IMR-90 (cell line): ENCODE measurements around the gene VPS13A. TPM values are rescaled to one million over a fixed set of nuclear protein-coding genes. Genes with fewer than 3 reads are reported as not detected.

Source experiments
- ATAC-seq: fragments of 200-7000 bp; cut with Tn5 transposase; 2 replicates; pipeline ENCODE4 v1.9.1; 2020; ENCODE audit warnings: low read depth, mild to moderate bottlenecking, moderate library complexity
- BruUV-seq: library from RNA; stranded (reverse); fragments of 400-500 nt; replicated peaks from 2 replicates; lab custom pipeline; 2021; lab: Mats Ljungman, UMichigan
- CTCF ChIA-PET: fragments of 300-600 bp; formaldehyde crosslinking; extraction: SDS; loops from one replicate; lab custom pipeline; 2021; ENCODE audit warnings: antibody characterized with exemption; lab: Yijun Ruan, JAX
- POLR2A ChIA-PET: fragments of 300-600 bp; sonication (Branson Sonifier 250); formaldehyde crosslinking; loops from one replicate; lab custom pipeline; 2022; ENCODE audit warnings: antibody characterized with exemption; ENCODE audit not compliant: unreplicated experiment; lab: Charles Lee
- DNase-seq: peaks from one replicate; pipeline ENCODE4 v3.0.0; 2013
- H2AFZ ChIP-seq: replicated peaks from 2 replicates; pipeline ENCODE3; 2013; ENCODE audit warnings: low read length, mild to moderate bottlenecking; ENCODE audit not compliant: poor library complexity
- H2AK5ac ChIP-seq: 2 replicates; pipeline ENCODE4 v1.6.1; 2013; ENCODE audit warnings: low read depth, low read length, inconsistent platforms
- H2AK9ac ChIP-seq: replicated peaks from 2 replicates; pipeline ENCODE3; 2013; ENCODE audit warnings: mild to moderate bottlenecking, low read depth, low read length, moderate library complexity; ENCODE audit not compliant: poor library complexity
- H2BK120ac ChIP-seq: 2 replicates; pipeline ENCODE4 v1.6.1; 2013; ENCODE audit warnings: low read depth, low read length, inconsistent platforms
- H2BK15ac ChIP-seq: 3 replicates; pipeline ENCODE4 v1.6.1; 2013; ENCODE audit warnings: low read depth, low read length, inconsistent platforms
- H2BK20ac ChIP-seq: 2 replicates; pipeline ENCODE4 v1.6.1; 2013; ENCODE audit warnings: low read depth, mild to moderate bottlenecking, inconsistent platforms, low read length, moderate library complexity
- H2BK5ac ChIP-seq: 2 replicates; pipeline ENCODE4 v1.6.1; 2013; ENCODE audit warnings: mild to moderate bottlenecking, low read depth, low read length, inconsistent platforms; ENCODE audit not compliant: poor library complexity, severe bottlenecking
- H3K14ac ChIP-seq: replicated peaks from 2 replicates; pipeline ENCODE4 v1.6.1; 2013; ENCODE audit warnings: low read depth, low read length, inconsistent platforms
- H3K18ac ChIP-seq: 2 replicates; pipeline ENCODE4 v1.6.1; 2013; ENCODE audit warnings: low read depth, low read length, control low read depth
- H3K23ac ChIP-seq: 2 replicates; pipeline ENCODE4 v1.6.1; 2013; ENCODE audit warnings: low read depth, low read length, inconsistent platforms
- H3K27ac ChIP-seq: 2 replicates; pipeline ENCODE4 v1.5.1; 2013; ENCODE audit warnings: mild to moderate bottlenecking, control low read depth, low read length; ENCODE audit not compliant: insufficient read depth
- H3K27me3 ChIP-seq: 2 replicates; pipeline ENCODE4 v1.6.1; 2013; ENCODE audit warnings: low read length; ENCODE audit not compliant: control insufficient read depth, insufficient read depth
- H3K36me3 ChIP-seq: 2 replicates; pipeline ENCODE4 v1.6.1; 2013; ENCODE audit warnings: low read length, mixed read lengths; ENCODE audit not compliant: control insufficient read depth, insufficient read depth
- H3K4ac ChIP-seq: 2 replicates; pipeline ENCODE4 v1.6.1; 2013; ENCODE audit warnings: low read depth, low read length, inconsistent platforms
- H3K4me1 ChIP-seq: 2 replicates; pipeline ENCODE4 v1.6.1; 2013; ENCODE audit warnings: low read length, mixed read lengths; ENCODE audit not compliant: control insufficient read depth, insufficient read depth
- H3K4me2 ChIP-seq: 2 replicates; pipeline ENCODE4 v1.6.1; 2013; ENCODE audit warnings: low read depth, mild to moderate bottlenecking, control low read depth, low read length, moderate library complexity
- H3K4me3 ChIP-seq: 2 replicates; pipeline ENCODE4 v1.5.1; 2013; ENCODE audit warnings: low read depth, mild to moderate bottlenecking, control low read depth, low read length, moderate library complexity; ENCODE audit not compliant: insufficient read depth
- H3K56ac ChIP-seq: 2 replicates; pipeline ENCODE4 v1.6.1; 2013; ENCODE audit warnings: low read length, inconsistent platforms; ENCODE audit not compliant: insufficient read depth; ENCODE audit errors: extremely low read depth
- H3K79me1 ChIP-seq, 2 experiments: 2 replicates each; pipeline ENCODE4 v1.6.1; 2013; ENCODE audit warnings: low read length in 2 of 2, inconsistent platforms in 1 of 2, low read depth in 1 of 2
- H3K9ac ChIP-seq: 2 replicates; pipeline ENCODE4 v1.6.1; 2013; ENCODE audit warnings: low read depth, low read length, control low read depth
- H3K9me1 ChIP-seq: 2 replicates; pipeline ENCODE4 v1.6.1; 2013; ENCODE audit warnings: low read length, inconsistent platforms; ENCODE audit not compliant: insufficient read depth
- H3K9me3 ChIP-seq: 2 replicates; pipeline ENCODE4 v1.6.1; 2013; ENCODE audit warnings: low read length; ENCODE audit not compliant: control insufficient read depth, insufficient read depth
- H4K20me1 ChIP-seq: 2 replicates; pipeline ENCODE4 v1.6.1; 2013; ENCODE audit warnings: low read length, inconsistent platforms; ENCODE audit not compliant: insufficient read depth
- H4K5ac ChIP-seq: 2 replicates; pipeline ENCODE4 v1.6.1; 2013; ENCODE audit warnings: mild to moderate bottlenecking, low read depth, low read length, control low read depth
- H4K8ac ChIP-seq, 2 experiments: 2 replicates each; pipeline ENCODE4 v1.6.1; 2013; ENCODE audit warnings: low read depth in 2 of 2, low read length in 2 of 2, control low read depth in 1 of 2, inconsistent platforms in 1 of 2
- H4K91ac ChIP-seq: 2 replicates; pipeline ENCODE4 v1.6.1; 2013; ENCODE audit warnings: low read depth, low read length, inconsistent platforms; ENCODE audit not compliant: insufficient read depth
- BHLHE40 ChIP-seq: fragments of 150-350 bp; IDR thresholded peaks from 2 replicates; pipeline ENCODE4 v1.6.1; 2016; ENCODE audit warnings: mild to moderate bottlenecking, low read depth, low read length
- CTCF ChIP-seq: conservative IDR thresholded peaks from 2 replicates; pipeline ENCODE4 v1.5.1; 2012; ENCODE audit warnings: mild to moderate bottlenecking, low read depth, low read length, improper control_type of control experiment
- FOS ChIP-seq: fragments of 150-350 bp; IDR thresholded peaks from 2 replicates; pipeline ENCODE4 v1.6.1; 2016; ENCODE audit warnings: low read depth, low read length
- MAZ ChIP-seq: IDR thresholded peaks from 2 replicates; pipeline ENCODE4 v1.6.1; 2012; ENCODE audit warnings: low read depth, mild to moderate bottlenecking, low read length, improper control_type of control experiment, moderate library complexity, borderline replicate concordance
- NFE2L2 ChIP-seq: fragments of 150-350 bp; IDR thresholded peaks from 2 replicates; pipeline ENCODE4 v1.6.1; 2016; ENCODE audit warnings: low read depth, mild to moderate bottlenecking, low read length
- dilution Hi-C: fragments of 300-500 bp; cut with HindIII; formaldehyde crosslinking; loops from one replicate; pipeline ENCODE4 v1.14.3; 2018; ENCODE audit warnings: low sequenced_read_pairs; ENCODE audit not compliant: unreplicated experiment
- in situ Hi-C: fragments of 300-500 bp; cut with MboI; formaldehyde crosslinking; loops from 3 replicates; pipeline ENCODE4 v1.14.3; 2019; ENCODE audit warnings: low sequenced_read_pairs, inconsistent platforms, mixed read lengths
- intact Hi-C: fragments of 100-400 bp; cut with micrococcal nuclease; formaldehyde crosslinking; loops from 2 replicates; pipeline ENCODE4 v1.10.0; 2022
- polyA plus RNA-seq, 3 experiments: library from polyadenylated mRNA; depleted of rRNA; stranded (reverse); fragments of >200 nt; gene quantifications; 2 replicates each; pipeline ENCODE4 v1.2.3, GENCODE V29; 2012; ENCODE audit warnings: low replicate concordance in 1 of 3
- total RNA-seq: library from RNA; depleted of rRNA; stranded (reverse); fragments of >200 nt; gene quantifications from 2 replicates; pipeline ENCODE4 v1.2.3, GENCODE V29; 2012
- TF ChIP-seq, protein P1 (sequence below): fragments of 150-350 bp; IDR thresholded peaks from 2 replicates; pipeline ENCODE4 v1.6.1; 2016; ENCODE audit warnings: low read depth, mild to moderate bottlenecking, low read length, moderate library complexity, borderline replicate concordance

The VPS13A gene
- total and polyA plus RNA-seq, 2 of the 4 experiments (the other 2 are of a cell fraction) = 10.4 to 26.5 TPM

- Histone ChIP-seq H4K91ac (no peak overlapping the region), H4K8ac (no peak overlapping the region), H3K27ac (no peak overlapping the region), H2AFZ (no peak overlapping the region), H3K36me3 (no peaks in the 10 kb centered on the region), H4K5ac (no peak overlapping the region), H2BK20ac (no peak overlapping the region), H3K56ac (no peak overlapping the region), H3K23ac (no peak overlapping the region), H3K27me3 (no peaks in the 10 kb centered on the region), H3K9ac (no peak overlapping the region), H3K4me2 (no peak overlapping the region), H3K4me3 (no peak overlapping the region), H3K4ac (no peak overlapping the region), H2BK120ac (no peak overlapping the region), H2BK5ac (peak overlapping the region; percentile 19), H2AK9ac (no peak overlapping the region), H3K14ac (no peak overlapping the region), H3K4me1 (no peaks in the 10 kb centered on the region), H3K79me1 (no peaks in the 10 kb centered on the region), H2AK5ac (no peak overlapping the region), H3K9me1 (0 out of 2 replicates have a peak, but pooled peaks cover 3% of the 10 kb centered on the region), H3K18ac (no peak overlapping the region), H4K20me1 (no peaks in the 10 kb centered on the region), H2BK15ac (no peak overlapping the region), H3K9me3 (no peaks in the 10 kb centered on the region)
- DNase-seq (peak; percentile 77), ATAC-seq (peak; percentile 59)
- intact Hi-C loops (no loop called here), dilution Hi-C loops (no loop called here), in situ Hi-C loops (no loop called here)
- BruUV-seq = no TSS peak
- TF ChIP-seq CTCF (no peak), NFE2L2 (no peak), MAZ (no peak), BHLHE40 (no peak), FOS (peak; percentile 90)
- TF ChIP-seq, protein P1, sequence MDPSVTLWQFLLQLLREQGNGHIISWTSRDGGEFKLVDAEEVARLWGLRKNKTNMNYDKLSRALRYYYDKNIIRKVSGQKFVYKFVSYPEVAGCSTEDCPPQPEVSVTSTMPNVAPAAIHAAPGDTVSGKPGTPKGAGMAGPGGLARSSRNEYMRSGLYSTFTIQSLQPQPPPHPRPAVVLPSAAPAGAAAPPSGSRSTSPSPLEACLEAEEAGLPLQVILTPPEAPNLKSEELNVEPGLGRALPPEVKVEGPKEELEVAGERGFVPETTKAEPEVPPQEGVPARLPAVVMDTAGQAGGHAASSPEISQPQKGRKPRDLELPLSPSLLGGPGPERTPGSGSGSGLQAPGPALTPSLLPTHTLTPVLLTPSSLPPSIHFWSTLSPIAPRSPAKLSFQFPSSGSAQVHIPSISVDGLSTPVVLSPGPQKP = no peak
- CTCF ChIA-PET = no interaction called here
- POLR2A ChIA-PET = no interaction called here
Observed at GRCh38 chr9:77384406-77384805, 207.1 kb downstream of the VPS13A start.
